Measurements from ENCODE around the gene PRPF19. TPM values are rescaled to one million over a fixed set of nuclear protein-coding genes. Genes with fewer than 3 reads are reported as not detected.
A peak's percentile ranks its signal among the peaks of the same experiment; 100 is the strongest.

The PRPF19 gene
- total RNA-seq, 4 donors from 2014 or later = 50.2 to 73.6 (median 60.5) TPM

DNA sequence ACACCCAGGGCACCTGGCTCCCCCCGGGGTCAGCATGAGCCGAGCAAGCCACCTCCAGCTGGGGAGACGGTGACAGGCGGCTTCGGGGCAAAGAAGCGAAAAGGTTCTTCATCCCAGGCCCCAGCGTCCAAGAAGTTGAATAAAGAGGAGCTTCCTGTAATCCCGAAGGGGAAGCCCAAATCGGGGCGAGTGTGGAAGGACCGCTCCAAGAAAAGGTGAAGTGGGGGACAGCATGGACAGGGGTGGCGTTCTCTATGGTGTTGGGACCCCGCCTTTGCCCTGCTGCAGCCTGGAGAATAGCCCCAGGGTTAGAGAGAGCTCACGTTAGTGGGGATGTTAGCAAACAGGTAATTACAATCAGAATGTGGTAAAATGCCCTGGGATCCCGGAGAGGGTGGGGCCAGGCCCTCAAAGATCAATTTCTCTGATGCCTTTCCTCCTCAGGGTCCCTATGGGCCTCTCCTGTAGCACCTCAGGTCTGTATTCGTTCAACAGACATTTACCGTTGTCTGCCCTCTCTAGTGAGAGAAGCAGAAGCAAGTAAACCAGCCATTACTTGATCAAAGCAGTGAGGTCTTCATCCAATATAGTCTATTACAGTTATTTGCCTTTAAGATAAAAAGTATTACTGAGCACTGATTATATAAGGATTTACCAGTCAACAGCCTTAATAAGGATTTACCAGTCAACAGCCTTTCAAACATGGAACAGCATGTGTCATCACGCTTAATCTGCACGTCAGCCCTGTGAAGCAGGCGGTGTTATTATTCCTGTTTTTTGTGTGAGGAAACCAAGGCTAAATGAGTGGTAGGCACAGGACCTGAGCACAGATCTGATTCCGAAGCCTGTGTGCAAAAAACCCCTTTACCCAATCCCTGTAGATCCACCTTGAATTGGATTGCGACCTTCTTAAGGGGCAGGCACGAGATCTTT lies 63.5 kb downstream of the PRPF19 start:
- Histone ChIP-seq H3K36me3 (peaks cover 0 to 21% of the 10 kb centered on the region in 2 donors), H3K27me3 (no peaks in the 10 kb centered on the region), H3K4me3 (peak overlapping the region; percentile 52 to 91), H3K9me3 (no peaks in the 10 kb centered on the region), H3K27ac (peak overlapping the region in 3 of 4 donors; percentile 80 to 86 (median 81)), H3K4me1 (peaks cover 0 to 54% (median 19%) of the 10 kb centered on the region in 3 donors)
- no peak for TF ChIP-seq EP300 (IDR thresholded peaks at IDR 0.05)
- TF ChIP-seq, protein P1, sequence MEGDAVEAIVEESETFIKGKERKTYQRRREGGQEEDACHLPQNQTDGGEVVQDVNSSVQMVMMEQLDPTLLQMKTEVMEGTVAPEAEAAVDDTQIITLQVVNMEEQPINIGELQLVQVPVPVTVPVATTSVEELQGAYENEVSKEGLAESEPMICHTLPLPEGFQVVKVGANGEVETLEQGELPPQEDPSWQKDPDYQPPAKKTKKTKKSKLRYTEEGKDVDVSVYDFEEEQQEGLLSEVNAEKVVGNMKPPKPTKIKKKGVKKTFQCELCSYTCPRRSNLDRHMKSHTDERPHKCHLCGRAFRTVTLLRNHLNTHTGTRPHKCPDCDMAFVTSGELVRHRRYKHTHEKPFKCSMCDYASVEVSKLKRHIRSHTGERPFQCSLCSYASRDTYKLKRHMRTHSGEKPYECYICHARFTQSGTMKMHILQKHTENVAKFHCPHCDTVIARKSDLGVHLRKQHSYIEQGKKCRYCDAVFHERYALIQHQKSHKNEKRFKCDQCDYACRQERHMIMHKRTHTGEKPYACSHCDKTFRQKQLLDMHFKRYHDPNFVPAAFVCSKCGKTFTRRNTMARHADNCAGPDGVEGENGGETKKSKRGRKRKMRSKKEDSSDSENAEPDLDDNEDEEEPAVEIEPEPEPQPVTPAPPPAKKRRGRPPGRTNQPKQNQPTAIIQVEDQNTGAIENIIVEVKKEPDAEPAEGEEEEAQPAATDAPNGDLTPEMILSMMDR (IDR thresholded peaks at IDR 0.05) = no peak
- no peak for TF ChIP-seq POLR2AphosphoS5 (IDR thresholded peaks at IDR 0.05)
- TF ChIP-seq POLR2A (IDR thresholded peaks at IDR 0.05) = no peak
- WGBS, 2 donors (ENCODE audit: low coverage in 1 of 2) = 13 to 29% methylated on average over 6 to 9 of the region's 23 CpGs
- ATAC-seq = no peak

GRCh38 chr11:60841797-60842667 lies 64.4 kb downstream of the PRPF19 start, which contains the start of gene CCDC86:
TSS of gene CCDC86 (plus strand) at chr11:60842113. CDS start at chr11:60842125, 12 bp downstream.
- TF ChIP-seq POLR2A (IDR thresholded peaks at IDR 0.05) = peak in 1 of 2 donors; percentile 25
- TF ChIP-seq, protein P1 (IDR thresholded peaks at IDR 0.05) = peak in 1 of 4 experiments; percentile 2
- peak; percentile 88 for TF ChIP-seq POLR2AphosphoS5 (IDR thresholded peaks at IDR 0.05)
- TF ChIP-seq EP300 (IDR thresholded peaks at IDR 0.05) = no peak
- 1 to 5% methylated on average over 12 to 17 of the region's 57 CpGs for WGBS, 2 donors (ENCODE audit: low coverage in 1 of 2)
- Histone ChIP-seq H3K9me3 (no peaks in the 10 kb centered on the region), H3K36me3 (peaks cover 0 to 12% of the 10 kb centered on the region in 2 donors), H3K27ac (peak within 1 kb of the TSS in 3 of 4 donors; percentile 80 to 86 (median 81)), H3K27me3 (no peaks in the 10 kb centered on the region), H3K4me1 (peaks cover 0 to 54% (median 19%) of the 10 kb centered on the region in 3 donors), H3K4me3 (peak within 1 kb of the TSS; percentile 52 to 91)
- peak; percentile 97 for ATAC-seq

Other genes with a start within 250 kb of the PRPF19 start
- not detected for gene MS4A8, start 207.0 kb downstream of the PRPF19 start, total RNA-seq
- gene MS4A18, start 181.9 kb downstream of the PRPF19 start, total RNA-seq = not detected
- gene MS4A15, start 149.7 kb downstream of the PRPF19 start, total RNA-seq = not detected
- not detected for gene MS4A10, start 121.3 kb downstream of the PRPF19 start, total RNA-seq
- 10 to 100 TPM; 10.5 to 27.8 (median 18.2) TPM for gene CCDC86, start 64.5 kb downstream of the PRPF19 start, total RNA-seq
- gene PTGDR2, start 50.6 kb downstream of the PRPF19 start, total RNA-seq = 1 to 10 TPM in 1 of 4 donors, under 1 TPM in 3; 0.37 to 2.2 (median 0.58) TPM
- not detected for gene ZP1, start 39.0 kb downstream of the PRPF19 start, total RNA-seq
- 100 to 1,000 TPM; 107 to 132 (median 120) TPM for gene TMEM109, start 7.6 kb upstream of the PRPF19 start, total RNA-seq
- 1 to 10 TPM; 3.2 to 8.9 (median 6.5) TPM for gene TMEM132A, start 17.9 kb upstream of the PRPF19 start, total RNA-seq
- 10 to 100 TPM; 16.7 to 48.4 (median 19.5) TPM for gene SLC15A3, start 45.6 kb upstream of the PRPF19 start, total RNA-seq
- gene CD6, start 65.1 kb upstream of the PRPF19 start, total RNA-seq = 1 to 10 TPM in 1 of 4 donors, under 1 TPM in 2, not detected in 1; 0.15 to 2.7 (median 0.35) TPM
- gene CD5, start 195.9 kb upstream of the PRPF19 start, total RNA-seq = under 1 TPM; 0.31 to 0.62 (median 0.44) TPM

Measured in gastroesophageal sphincter (tissue), 4 donors.